GM19395 (cell line): ENCODE data around the gene SYNE4.

ENCODE experiments used
- ATAC-seq: cut with Tn5 transposase; IDR thresholded peaks from one replicate; pipeline ENCODE4 v1.9.1; 2021; ENCODE audit warnings: mild to moderate bottlenecking, moderate library complexity; ENCODE audit not compliant: unreplicated experiment

Gene SYNE4

GRCh38 chr19:36026091-36026876 lies 17.7 kb upstream of the SYNE4 start:
- no peak for ATAC-seq

GRCh38 chr19:36025541-36025940 lies 16.9 kb upstream of the SYNE4 start:
- no peak for ATAC-seq

GRCh38 chr19:36023432-36023831 lies 14.8 kb upstream of the SYNE4 start:
- no peak for ATAC-seq

GRCh38 chr19:36019061-36019670 lies 10.6 kb upstream of the SYNE4 start:
- ATAC-seq = no peak

GRCh38 chr19:36014012-36014924 lies 5.7 kb upstream of the SYNE4 start, which contains the start of gene ALKBH6:
Gene ALKBH6, minus strand, starts transcription at chr19:36014213. Its CDS starts 816 bp downstream, at chr19:36013397.
- ATAC-seq = peak; percentile 97

- ATAC-seq = no peak
Measured at GRCh38 chr19:36013280-36014011, 4.8 kb upstream of the SYNE4 start.

- ATAC-seq = no peak
Measured at GRCh38 chr19:36010402-36010801, 1.8 kb upstream of the SYNE4 start.

- no peak for ATAC-seq
Measured at GRCh38 chr19:36009633-36010379, 1.2 kb upstream of the SYNE4 start.

- ATAC-seq = no peak
Measured at GRCh38 chr19:36009220-36009619, 607 bp upstream of the SYNE4 start.

- ATAC-seq = no peak
Measured at GRCh38 chr19:36006955-36007354, 1.7 kb downstream of the SYNE4 start.

GRCh38 chr19:36003284-36003683 lies 5.3 kb downstream of the SYNE4 start:
- ATAC-seq = no peak

GRCh38 chr19:36001605-36002004 lies 7.0 kb downstream of the SYNE4 start:
- no peak for ATAC-seq

GRCh38 chr19:35996777-35997176 lies 11.8 kb downstream of the SYNE4 start:
- no peak for ATAC-seq

GRCh38 chr19:35995048-35995993 lies 13.3 kb downstream of the SYNE4 start, which contains the start of gene SDHAF1:
Gene SDHAF1, plus strand, starts transcription at chr19:35995188. Its CDS starts 87 bp downstream, at chr19:35995275.
- ATAC-seq = peak; percentile 82

GRCh38 chr19:35993923-35994598 lies 14.6 kb downstream of the SYNE4 start:
- no peak for ATAC-seq

GRCh38 chr19:35992907-35993765 lies 15.5 kb downstream of the SYNE4 start:
- ATAC-seq = no peak

- ATAC-seq = no peak
Measured at GRCh38 chr19:35991731-35992450, 16.7 kb downstream of the SYNE4 start.
